Endodermal cell (in vitro differentiated cells): ENCODE data around the gene SUGCT. TPM values are rescaled to one million over a fixed set of nuclear protein-coding genes. Genes with fewer than 3 reads are reported as not detected.

Experiments used
- DNase-seq: peaks from one replicate; pipeline ENCODE4 v3.0.0-alpha.2; 2017
- H3K27ac ChIP-seq: 2 replicates; pipeline ENCODE4 v1.5.1; 2013; ENCODE audit warnings: mild to moderate bottlenecking, low read depth, low read length, moderate library complexity
- H3K27me3 ChIP-seq: 2 replicates; pipeline ENCODE4 v1.6.1; 2013; ENCODE audit warnings: mild to moderate bottlenecking, low read length, moderate library complexity; ENCODE audit not compliant: insufficient read depth, control insufficient read depth, poor library complexity, severe bottlenecking
- H3K36me3 ChIP-seq: 2 replicates; pipeline ENCODE4 v1.7.0; 2013; ENCODE audit warnings: mild to moderate bottlenecking, low read length, moderate library complexity; ENCODE audit not compliant: control insufficient read depth, insufficient read depth
- H3K4me1 ChIP-seq: one replicate; pipeline ENCODE4 v1.7.0; 2013; ENCODE audit warnings: low read length; ENCODE audit not compliant: control insufficient read depth, insufficient read depth
- H3K4me3 ChIP-seq: 2 replicates; pipeline ENCODE4 v1.5.1; 2013; ENCODE audit warnings: mild to moderate bottlenecking, low read length, moderate library complexity
- H3K9ac ChIP-seq: 2 replicates; pipeline ENCODE4 v1.6.1; 2013; ENCODE audit warnings: mild to moderate bottlenecking, low read length, moderate library complexity; ENCODE audit not compliant: poor library complexity, severe bottlenecking; ENCODE audit errors: extremely low read depth
- H3K9me3 ChIP-seq: 2 replicates; pipeline ENCODE4 v1.6.1; 2013; ENCODE audit warnings: mild to moderate bottlenecking, low read length, moderate library complexity; ENCODE audit not compliant: control insufficient read depth
- H3K27ac Mint-ChIP-seq: 2 replicates; pipeline ENCODE4 v1.8.0; 2020; ENCODE audit warnings: mixed read lengths
- H3K27me3 Mint-ChIP-seq: 2 replicates; pipeline ENCODE4 v1.8.0; 2021; ENCODE audit warnings: mild to moderate bottlenecking, mixed read lengths; ENCODE audit not compliant: insufficient read depth
- H3K36me3 Mint-ChIP-seq: 2 replicates; pipeline ENCODE4 v1.8.0; 2020; ENCODE audit warnings: low read depth, mixed read lengths
- H3K4me1 Mint-ChIP-seq: 2 replicates; pipeline ENCODE4 v1.8.0; 2020; ENCODE audit warnings: mixed read lengths
- H3K4me3 Mint-ChIP-seq: 2 replicates; pipeline ENCODE4 v1.8.0; 2020; ENCODE audit warnings: mild to moderate bottlenecking, moderate library complexity, mixed read lengths
- H3K9me3 Mint-ChIP-seq: 2 replicates; pipeline ENCODE4 v1.8.0; 2020; ENCODE audit warnings: mild to moderate bottlenecking, mixed read lengths
- WGBS, 2 experiments: methylation state at CpG; one replicate each; pipeline versions ENCODE4 v1.1.5 to v1.1.7; 2013; ENCODE audit warnings: missing lambda C conversion rate in 2 of 2, mixed read lengths in 1 of 2; ENCODE audit not compliant: insufficient coverage in 1 of 2, insufficient read length in 1 of 2; 5-methylcytosine and 5-hydroxymethylcytosine counted together
- total RNA-seq, 2 donors: library from RNA; stranded (reverse); fragmentation: NEBNext Ultra II Directional in 1 of 2; extraction: Animal tissue kit (Norgen Biotek cat#: 25700) in 1 of 2; gene quantifications; 2 replicates in 1 of 2; 3 replicates in 1 of 2; pipeline ENCODE4 v1.2.1, GENCODE V29; 2021
- TF ChIP-seq, protein P1 (sequence below): fragments of 200-600 bp; sonication (generic); conservative IDR thresholded peaks from 2 replicates; pipeline ENCODE4 v1.5.0; 2021; ENCODE audit warnings: antibody characterized with exemption, mild to moderate bottlenecking

SUGCT gene
- total RNA-seq, 2 donors from 2014 or later = 3.6 to 3.9 TPM

GRCh38 chr7:40531956-40532355 is 397.2 kb downstream of the SUGCT start:
- Mint-ChIP-seq H3K4me3 (no peak overlapping the region), H3K9me3 (no peaks in the 10 kb centered on the region), H3K36me3 (no peaks in the 10 kb centered on the region), H3K27ac (no peak overlapping the region), H3K27me3 (no peaks in the 10 kb centered on the region), H3K4me1 (no peaks in the 10 kb centered on the region)
- no peaks in the 10 kb centered on the region for H3K36me3 ChIP-seq
- DNase-seq = no peak
- 96% methylated on average over 3 of the region's 3 CpGs; no CpG with 5 or more reads in 1 of the 2 experiments for WGBS, 2 experiments
- H3K4me1 ChIP-seq = no peaks in the 10 kb centered on the region
- H3K9ac ChIP-seq = no peak overlapping the region
- TF ChIP-seq, protein P1, sequence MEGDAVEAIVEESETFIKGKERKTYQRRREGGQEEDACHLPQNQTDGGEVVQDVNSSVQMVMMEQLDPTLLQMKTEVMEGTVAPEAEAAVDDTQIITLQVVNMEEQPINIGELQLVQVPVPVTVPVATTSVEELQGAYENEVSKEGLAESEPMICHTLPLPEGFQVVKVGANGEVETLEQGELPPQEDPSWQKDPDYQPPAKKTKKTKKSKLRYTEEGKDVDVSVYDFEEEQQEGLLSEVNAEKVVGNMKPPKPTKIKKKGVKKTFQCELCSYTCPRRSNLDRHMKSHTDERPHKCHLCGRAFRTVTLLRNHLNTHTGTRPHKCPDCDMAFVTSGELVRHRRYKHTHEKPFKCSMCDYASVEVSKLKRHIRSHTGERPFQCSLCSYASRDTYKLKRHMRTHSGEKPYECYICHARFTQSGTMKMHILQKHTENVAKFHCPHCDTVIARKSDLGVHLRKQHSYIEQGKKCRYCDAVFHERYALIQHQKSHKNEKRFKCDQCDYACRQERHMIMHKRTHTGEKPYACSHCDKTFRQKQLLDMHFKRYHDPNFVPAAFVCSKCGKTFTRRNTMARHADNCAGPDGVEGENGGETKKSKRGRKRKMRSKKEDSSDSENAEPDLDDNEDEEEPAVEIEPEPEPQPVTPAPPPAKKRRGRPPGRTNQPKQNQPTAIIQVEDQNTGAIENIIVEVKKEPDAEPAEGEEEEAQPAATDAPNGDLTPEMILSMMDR = no peak
- H3K27ac ChIP-seq = no peak overlapping the region
- no peaks in the 10 kb centered on the region for H3K9me3 ChIP-seq
- no peak overlapping the region for H3K4me3 ChIP-seq
- H3K27me3 ChIP-seq = no peaks in the 10 kb centered on the region

- no peak overlapping the region for H3K4me3 ChIP-seq
- no peaks in the 10 kb centered on the region for H3K4me1 ChIP-seq
- TF ChIP-seq, protein P1 = no peak
- H3K36me3 Mint-ChIP-seq = no peaks in the 10 kb centered on the region
- H3K9me3 ChIP-seq = no peaks in the 10 kb centered on the region
- H3K4me1 Mint-ChIP-seq = no peaks in the 10 kb centered on the region
- H3K9me3 Mint-ChIP-seq = no peaks in the 10 kb centered on the region
- H3K9ac ChIP-seq = no peak overlapping the region
- H3K36me3 ChIP-seq = no peaks in the 10 kb centered on the region
- no peak overlapping the region for H3K27ac Mint-ChIP-seq
- no peaks in the 10 kb centered on the region for H3K27me3 ChIP-seq
- 94 to 96% methylated on average over 3 of the region's 3 CpGs for WGBS, 2 experiments
- H3K4me3 Mint-ChIP-seq = no peak overlapping the region
- H3K27me3 Mint-ChIP-seq = no peaks in the 10 kb centered on the region
- H3K27ac ChIP-seq = no peak overlapping the region
- no peak for DNase-seq
Measured at GRCh38 chr7:40535678-40536077, 400.9 kb downstream of the SUGCT start.

- WGBS, 2 experiments = 71 to 81% methylated on average over 1 of the region's 1 CpG
- H3K27ac ChIP-seq = no peak overlapping the region
- H3K27me3 ChIP-seq = no peaks in the 10 kb centered on the region
- no peak overlapping the region for H3K4me3 ChIP-seq
- Mint-ChIP-seq H3K4me1 (no peaks in the 10 kb centered on the region), H3K36me3 (no peaks in the 10 kb centered on the region), H3K27ac (no peak overlapping the region), H3K9me3 (no peaks in the 10 kb centered on the region), H3K4me3 (no peak overlapping the region), H3K27me3 (no peaks in the 10 kb centered on the region)
- no peak overlapping the region for H3K9ac ChIP-seq
- TF ChIP-seq, protein P1 = no peak
- H3K4me1 ChIP-seq = no peaks in the 10 kb centered on the region
- no peaks in the 10 kb centered on the region for H3K36me3 ChIP-seq
- H3K9me3 ChIP-seq = no peaks in the 10 kb centered on the region
- DNase-seq = no peak
Measured at GRCh38 chr7:40536421-40536820, 401.6 kb downstream of the SUGCT start.
